ENCODE data around the gene CDC7.

The CDC7 gene

GRCh38 chr1:91550961-91551360 lies 50.3 kb downstream of the CDC7 start:
- no peak for DNase-seq

- DNase-seq: no peak
These were observed 51.4 kb downstream of the CDC7 start for GRCh38 chr1:91552091-91552490.

GRCh38 chr1:91552596-91552995 lies 51.9 kb downstream of the CDC7 start:
- no peak for DNase-seq

GRCh38 chr1:91553177-91553591 lies 52.5 kb downstream of the CDC7 start:
- DNase-seq: no peak

GRCh38 chr1:91555074-91555730 lies 54.6 kb downstream of the CDC7 start:
- DNase-seq: no peak

DNA sequence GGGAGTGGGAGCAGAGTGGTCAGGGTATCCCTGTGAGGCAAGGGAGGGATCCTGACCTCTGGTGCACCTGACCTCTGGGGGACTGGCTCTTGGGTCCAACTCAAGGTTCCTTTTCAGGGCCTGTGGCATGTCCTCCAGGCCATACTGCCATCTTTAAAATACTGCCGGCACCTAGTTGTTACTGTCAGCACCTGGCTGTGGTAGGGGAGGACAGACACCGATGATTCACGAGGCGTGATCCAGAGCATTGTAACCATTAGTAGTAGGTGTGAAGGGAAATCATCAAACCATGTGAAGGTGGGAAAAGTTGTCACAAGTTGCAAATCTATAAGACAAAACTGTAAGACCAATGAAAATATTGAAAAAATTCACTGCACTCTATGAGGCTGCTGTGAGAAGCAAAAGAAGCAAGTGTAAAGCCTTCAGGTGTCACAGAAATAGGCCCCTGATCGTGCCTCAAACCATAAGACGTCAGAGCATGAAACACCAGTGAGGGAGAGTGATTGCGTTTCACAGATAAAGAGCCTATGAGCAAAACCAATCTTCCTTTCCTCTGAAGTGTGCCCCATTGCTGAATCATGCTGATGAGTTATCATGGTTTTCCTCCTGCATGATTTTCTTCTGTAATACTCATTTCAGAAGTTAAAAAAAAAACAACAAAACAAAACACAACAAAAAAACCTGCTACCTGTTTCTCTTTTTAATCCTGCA lies 55.3 kb downstream of the CDC7 start:
- DNase-seq: no peak

GRCh38 chr1:91556556-91556955 lies 55.9 kb downstream of the CDC7 start:
- DNase-seq: no peak

DNA sequence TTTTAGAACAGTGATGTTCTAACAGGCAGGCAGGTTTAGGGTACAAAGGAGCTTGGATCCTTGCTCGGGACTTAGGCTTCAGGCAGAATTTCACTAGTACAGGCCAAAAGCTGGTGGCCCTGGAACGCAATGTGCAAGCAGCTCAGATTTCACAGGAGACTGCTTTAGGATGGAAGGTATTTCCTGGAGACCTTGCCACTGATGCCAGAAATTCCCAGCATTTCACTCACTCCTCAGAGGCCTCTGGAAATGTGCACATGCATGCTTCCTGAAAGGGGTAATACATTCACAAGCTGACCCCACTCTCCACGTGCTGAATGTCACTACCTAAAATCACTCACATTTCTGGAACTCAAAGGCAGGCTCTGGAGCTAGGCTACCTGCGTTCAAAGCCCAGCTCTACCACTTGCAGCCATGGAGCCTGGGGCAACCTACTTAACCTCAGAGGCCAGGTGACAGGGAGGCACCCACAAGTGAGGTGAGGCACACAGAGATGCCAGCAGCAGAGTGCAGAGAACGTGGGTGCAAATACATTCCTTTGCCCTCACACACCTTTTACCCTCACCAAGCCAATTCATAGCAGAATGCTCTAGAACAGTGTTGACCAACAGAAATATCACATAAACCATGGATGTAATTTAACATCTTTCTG lies 56.5 kb downstream of the CDC7 start:
- no peak for DNase-seq

DNA sequence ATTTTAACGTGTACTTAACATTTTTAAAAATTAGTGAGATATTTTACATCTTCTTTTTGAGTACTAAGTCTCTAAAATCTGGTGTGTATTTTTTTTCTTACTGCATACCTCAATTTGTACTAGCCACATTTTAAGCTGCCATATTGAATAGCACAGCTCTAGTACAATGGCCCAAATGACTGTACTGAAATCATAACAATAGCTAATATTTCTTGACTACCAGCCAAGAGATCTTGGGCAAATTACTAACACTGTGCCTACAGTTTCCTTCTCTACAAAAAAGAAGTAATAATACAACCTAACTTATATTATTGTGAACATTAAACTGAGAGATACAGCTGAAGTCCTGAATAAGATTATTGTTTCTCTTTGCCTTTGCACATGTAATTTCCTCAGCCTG lies 57.2 kb downstream of the CDC7 start:
- DNase-seq: no peak

DNA sequence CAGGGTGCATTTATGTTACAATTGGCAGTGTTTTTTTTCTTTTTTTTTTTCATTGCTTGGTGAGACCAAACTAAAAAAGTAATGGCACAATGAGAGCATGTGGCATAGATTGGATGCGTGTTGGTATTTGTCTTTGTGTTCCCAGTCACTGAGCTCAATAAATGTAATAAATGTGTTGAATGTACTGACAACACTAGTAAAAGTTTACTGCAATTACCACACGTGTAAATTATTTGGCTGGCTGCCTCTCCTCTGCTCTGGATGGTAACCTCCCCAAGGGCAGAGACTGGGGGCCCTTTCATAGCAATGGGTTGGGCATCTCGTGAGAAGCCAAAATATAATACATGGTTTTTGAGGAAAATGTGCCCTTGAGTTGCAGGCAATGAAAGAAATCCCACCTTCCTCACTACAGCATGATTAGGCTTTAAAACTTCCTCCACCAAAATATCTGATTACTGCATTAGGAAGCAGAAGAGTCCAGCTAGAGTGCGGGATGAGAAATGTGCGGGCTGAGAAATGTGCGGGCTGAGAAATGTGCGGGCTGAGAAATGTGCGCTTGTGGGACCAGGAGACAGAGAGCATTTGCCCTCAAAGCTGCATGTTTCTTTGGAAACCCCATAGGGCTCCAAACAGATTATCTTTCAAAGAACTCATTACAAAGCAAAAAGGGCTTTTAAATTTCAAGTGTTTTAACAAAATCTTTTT lies 58.5 kb downstream of the CDC7 start:
- no peak for DNase-seq

- DNase-seq: no peak
These were observed 59.4 kb downstream of the CDC7 start for GRCh38 chr1:91559838-91560565.

DNA sequence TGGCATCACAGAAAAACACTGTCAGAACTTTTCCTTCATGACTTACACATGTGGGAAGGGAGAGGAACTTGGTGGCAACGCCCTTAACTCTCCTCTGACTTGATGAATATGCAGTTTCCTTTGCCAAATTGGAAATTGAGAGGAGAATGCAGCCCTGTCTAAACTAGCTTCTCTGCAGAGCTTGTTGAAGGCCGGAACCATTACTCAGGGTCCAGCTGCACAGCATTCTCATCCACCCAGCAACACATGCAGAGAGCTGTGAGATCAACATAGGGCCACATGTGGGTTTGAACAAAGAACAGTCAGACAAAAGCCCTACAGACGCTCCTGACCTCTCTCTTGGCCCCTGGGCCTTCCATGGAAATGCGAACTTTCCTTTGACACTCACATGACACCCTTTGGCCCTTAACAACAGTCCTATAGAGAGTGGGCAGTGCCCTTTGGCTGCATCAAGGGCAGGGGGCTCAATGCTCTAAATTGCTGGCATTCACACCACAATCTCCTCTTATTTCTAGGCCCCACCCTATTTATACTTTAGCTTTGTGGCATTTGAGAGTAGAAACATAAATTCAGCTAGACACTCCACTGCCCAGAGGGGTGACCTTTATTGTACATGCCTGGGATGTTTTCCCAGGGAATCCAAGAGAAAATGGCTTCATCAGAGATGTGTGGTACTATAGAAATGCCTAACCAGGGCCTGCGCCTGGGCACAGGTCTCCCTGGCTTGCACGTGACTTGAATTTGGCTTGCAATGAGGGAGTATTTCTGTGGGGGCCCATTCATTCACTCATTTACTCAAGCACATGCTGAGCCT lies 64.4 kb downstream of the CDC7 start:
- no peak for DNase-seq

- DNase-seq: no peak
These were observed 66.9 kb downstream of the CDC7 start for GRCh38 chr1:91567583-91567982.

GRCh38 chr1:91568261-91568660 lies 67.6 kb downstream of the CDC7 start:
- no peak for DNase-seq

DNA sequence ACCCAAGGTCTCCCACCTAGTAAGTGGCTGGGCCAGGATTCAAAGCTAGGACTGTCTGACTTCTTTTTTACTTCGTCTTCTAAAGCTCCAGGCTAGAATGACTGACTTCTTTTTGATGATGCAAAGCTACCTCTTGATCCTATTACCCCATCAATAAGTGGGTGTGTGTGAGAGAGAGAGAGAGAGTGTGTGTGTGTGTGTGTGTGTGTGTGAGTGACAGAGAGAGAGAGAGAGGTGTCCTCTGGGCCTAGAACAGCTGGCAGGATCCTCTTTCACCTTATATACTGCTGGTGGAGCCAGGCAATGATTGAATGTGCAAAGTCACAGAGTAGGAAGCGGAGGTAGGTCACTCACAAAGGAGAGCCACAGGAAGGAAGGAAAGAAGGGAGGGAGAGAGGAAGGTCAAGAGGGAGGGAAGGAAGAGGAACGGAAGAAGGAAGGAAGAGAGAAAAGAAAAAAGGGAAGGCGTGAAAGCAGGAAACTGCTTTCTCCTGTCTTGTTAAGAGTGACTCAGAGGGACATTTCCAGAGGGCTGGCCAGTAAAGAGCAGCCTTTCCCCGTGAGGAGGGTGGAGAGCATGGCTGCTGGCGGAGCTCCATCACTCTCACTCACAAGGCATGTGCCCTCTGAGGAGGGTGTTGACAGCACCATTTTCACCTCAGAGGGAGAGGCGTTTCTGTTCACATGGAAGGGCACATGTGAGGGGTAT lies 68.9 kb downstream of the CDC7 start:
- no peak for DNase-seq

DNA sequence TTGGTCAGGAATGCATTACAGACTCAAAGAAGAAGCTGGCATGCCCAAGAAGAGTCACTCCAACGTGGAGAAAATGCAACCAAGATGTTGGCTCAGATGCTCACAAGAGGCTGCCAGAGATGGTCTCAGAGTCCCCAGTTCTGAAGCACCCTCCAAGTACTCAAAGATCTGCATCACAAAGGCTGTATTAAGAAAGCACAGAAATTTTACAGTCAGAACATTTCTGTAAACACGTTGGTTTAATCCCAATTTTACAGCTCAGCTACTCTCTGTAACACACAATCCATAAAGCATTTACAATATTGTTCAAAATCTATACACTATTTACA lies 69.4 kb downstream of the CDC7 start:
- DNase-seq: no peak

DNA sequence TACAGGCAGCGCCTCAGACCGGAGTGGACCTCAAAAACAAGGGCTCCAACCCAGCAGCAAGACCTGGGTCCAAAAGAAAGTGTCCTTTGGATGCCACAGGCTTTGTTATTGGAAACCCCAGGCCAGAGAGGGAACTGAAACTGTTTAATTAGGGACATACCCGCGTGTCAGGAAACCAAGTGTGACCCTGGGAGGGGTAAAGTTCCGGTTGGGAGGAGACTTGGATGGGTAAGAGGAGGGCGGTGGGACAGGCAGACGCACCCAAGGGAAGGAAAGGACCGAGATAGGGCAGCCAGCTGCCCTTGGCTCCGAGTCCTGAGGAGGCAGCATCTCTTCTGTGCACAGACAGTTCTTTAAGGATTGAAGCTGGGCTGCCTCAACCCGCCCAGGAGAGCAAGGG lies 71.4 kb downstream of the CDC7 start:
- DNase-seq: no peak
